ENCODE measurements around the gene C10orf88.

- TF ChIP-seq SP1 (IDR thresholded peaks at IDR 0.05) = no peak
- TF ChIP-seq HDGF (IDR thresholded peaks at IDR 0.05; ENCODE audit: borderline replicate concordance) = no peak
- TF ChIP-seq FOXA1 (IDR thresholded peaks at IDR 0.05) = no peak
- TF ChIP-seq ELF4 (IDR thresholded peaks at IDR 0.05) = no peak
- TF ChIP-seq BHLHE40 (IDR thresholded peaks at IDR 0.05; ENCODE audit: borderline replicate concordance) = no peak
- no peak for TF ChIP-seq FOXK2 (IDR thresholded peaks at IDR 0.05)
- no peak for TF ChIP-seq NFRKB (IDR thresholded peaks at IDR 0.05)
- no peak for TF ChIP-seq SUZ12 (IDR thresholded peaks at IDR 0.05)
- TF ChIP-seq L3MBTL2 (conservative IDR thresholded peaks at IDR 0.05) = no peak
- TF ChIP-seq TARDBP (IDR thresholded peaks at IDR 0.05) = no peak
- no peak for TF ChIP-seq CTBP1 (IDR thresholded peaks at IDR 0.05; ENCODE audit: borderline replicate concordance)
These were observed 14.0 kb downstream of the C10orf88 start for GRCh38 chr10:122939856-122940543.

Data from HEK293T (cell line).